ENCODE results near the gene C6orf47.

DNA sequence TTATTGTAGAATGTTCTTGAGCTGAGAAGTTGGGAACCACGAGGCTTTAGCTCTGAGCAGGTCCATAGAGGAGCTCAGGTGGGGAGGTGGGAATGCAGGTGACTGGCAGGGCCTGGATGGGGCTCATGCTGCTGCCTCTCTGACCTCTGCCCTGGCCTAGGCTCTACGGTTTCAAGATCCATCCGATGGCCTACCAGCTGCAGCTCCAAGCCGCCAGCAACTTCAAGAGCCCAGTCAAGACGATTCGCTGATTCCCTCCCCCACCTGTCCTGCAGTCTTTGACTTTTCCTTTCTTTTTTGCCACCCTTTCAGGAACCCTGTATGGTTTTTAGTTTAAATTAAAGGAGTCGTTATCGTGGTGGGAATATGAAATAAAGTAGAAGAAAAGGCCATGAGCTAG lies 9.1 kb upstream of the C6orf47 start, which contains the start of gene LY6G5B:
- TF ChIP-seq, protein P1, sequence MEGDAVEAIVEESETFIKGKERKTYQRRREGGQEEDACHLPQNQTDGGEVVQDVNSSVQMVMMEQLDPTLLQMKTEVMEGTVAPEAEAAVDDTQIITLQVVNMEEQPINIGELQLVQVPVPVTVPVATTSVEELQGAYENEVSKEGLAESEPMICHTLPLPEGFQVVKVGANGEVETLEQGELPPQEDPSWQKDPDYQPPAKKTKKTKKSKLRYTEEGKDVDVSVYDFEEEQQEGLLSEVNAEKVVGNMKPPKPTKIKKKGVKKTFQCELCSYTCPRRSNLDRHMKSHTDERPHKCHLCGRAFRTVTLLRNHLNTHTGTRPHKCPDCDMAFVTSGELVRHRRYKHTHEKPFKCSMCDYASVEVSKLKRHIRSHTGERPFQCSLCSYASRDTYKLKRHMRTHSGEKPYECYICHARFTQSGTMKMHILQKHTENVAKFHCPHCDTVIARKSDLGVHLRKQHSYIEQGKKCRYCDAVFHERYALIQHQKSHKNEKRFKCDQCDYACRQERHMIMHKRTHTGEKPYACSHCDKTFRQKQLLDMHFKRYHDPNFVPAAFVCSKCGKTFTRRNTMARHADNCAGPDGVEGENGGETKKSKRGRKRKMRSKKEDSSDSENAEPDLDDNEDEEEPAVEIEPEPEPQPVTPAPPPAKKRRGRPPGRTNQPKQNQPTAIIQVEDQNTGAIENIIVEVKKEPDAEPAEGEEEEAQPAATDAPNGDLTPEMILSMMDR (IDR thresholded peaks at IDR 0.05; ENCODE audit: low read depth, low read length, missing input control) = no peak
- TF ChIP-seq, protein P2, sequence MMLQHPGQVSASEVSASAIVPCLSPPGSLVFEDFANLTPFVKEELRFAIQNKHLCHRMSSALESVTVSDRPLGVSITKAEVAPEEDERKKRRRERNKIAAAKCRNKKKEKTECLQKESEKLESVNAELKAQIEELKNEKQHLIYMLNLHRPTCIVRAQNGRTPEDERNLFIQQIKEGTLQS (IDR thresholded peaks at IDR 0.05) = no peak
- TF ChIP-seq RAD21 (IDR thresholded peaks at IDR 0.05) (no peak), GABPA (IDR thresholded peaks at IDR 0.05 in 1 of 2, conservative IDR thresholded peaks at IDR 0.05 in 1 of 2) (no peak), TAF1 (conservative IDR thresholded peaks at IDR 0.05) (no peak), SP1 (IDR thresholded peaks at IDR 0.05) (no peak), NR2F2 (IDR thresholded peaks at IDR 0.05) (no peak), EGR1 (IDR thresholded peaks at IDR 0.05; ENCODE audit: low read depth in 2 of 2) (no peak), JUND (IDR thresholded peaks at IDR 0.05) (no peak)
- TF ChIP-seq, protein P3, sequence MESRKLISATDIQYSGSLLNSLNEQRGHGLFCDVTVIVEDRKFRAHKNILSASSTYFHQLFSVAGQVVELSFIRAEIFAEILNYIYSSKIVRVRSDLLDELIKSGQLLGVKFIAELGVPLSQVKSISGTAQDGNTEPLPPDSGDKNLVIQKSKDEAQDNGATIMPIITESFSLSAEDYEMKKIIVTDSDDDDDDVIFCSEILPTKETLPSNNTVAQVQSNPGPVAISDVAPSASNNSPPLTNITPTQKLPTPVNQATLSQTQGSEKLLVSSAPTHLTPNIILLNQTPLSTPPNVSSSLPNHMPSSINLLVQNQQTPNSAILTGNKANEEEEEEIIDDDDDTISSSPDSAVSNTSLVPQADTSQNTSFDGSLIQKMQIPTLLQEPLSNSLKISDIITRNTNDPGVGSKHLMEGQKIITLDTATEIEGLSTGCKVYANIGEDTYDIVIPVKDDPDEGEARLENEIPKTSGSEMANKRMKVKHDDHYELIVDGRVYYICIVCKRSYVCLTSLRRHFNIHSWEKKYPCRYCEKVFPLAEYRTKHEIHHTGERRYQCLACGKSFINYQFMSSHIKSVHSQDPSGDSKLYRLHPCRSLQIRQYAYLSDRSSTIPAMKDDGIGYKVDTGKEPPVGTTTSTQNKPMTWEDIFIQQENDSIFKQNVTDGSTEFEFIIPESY (IDR thresholded peaks at IDR 0.05) = no peak

All from liver (tissue), 3 donors.